ENCODE results near the gene SNX27.

GRCh38 chr1:151689494-151689893 lies 77.6 kb downstream of the SNX27 start:
- no peak for TF ChIP-seq CTCF (IDR thresholded peaks at IDR 0.05)
- TF ChIP-seq POLR2A (IDR thresholded peaks at IDR 0.05), result no peak

All from right lobe of liver (tissue), 4 donors.